Measurements from ENCODE around the gene PKD1L1.

DNA sequence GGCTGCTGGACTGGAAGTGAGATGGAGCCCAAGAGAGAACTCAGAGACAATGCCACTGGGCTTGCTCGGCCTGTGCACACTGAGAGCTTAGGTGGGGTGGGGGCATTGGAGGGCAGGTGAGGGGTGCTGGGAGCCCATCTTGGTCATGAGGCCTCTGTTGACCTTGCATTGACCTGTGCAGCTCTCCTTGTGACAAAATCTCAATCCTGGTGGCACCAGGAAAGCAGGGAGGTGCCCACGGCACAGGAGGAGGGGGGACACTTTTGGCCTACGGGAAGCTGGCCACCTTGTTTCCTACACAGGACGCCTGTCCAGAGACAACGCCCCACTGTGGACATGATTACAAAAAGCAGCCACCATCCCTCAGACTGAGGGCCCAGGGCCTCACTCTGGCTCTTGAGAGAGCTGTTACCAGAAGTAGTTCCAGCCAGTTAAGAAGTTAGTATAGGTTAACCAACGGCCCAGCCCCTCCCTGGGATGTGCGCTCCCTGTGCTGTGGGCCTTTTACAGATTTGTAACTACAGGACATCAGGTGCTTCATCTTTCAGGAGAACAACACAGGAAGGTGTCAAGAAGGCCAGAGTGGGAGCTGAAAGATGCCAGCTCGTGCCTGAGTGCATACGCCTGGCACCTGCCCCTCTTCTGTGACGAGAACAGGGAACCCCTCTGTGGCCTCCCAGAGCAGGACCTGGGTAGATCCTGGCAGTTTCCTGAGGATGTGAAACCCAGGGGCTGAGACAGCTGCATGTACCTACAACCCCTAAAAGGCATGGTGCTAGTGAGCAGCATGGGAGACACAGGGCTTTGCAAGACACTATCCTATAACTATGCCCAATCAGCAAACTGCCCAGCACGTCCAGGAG lies 10.3 kb downstream of the PKD1L1 start:
- TF ChIP-seq, protein P1, sequence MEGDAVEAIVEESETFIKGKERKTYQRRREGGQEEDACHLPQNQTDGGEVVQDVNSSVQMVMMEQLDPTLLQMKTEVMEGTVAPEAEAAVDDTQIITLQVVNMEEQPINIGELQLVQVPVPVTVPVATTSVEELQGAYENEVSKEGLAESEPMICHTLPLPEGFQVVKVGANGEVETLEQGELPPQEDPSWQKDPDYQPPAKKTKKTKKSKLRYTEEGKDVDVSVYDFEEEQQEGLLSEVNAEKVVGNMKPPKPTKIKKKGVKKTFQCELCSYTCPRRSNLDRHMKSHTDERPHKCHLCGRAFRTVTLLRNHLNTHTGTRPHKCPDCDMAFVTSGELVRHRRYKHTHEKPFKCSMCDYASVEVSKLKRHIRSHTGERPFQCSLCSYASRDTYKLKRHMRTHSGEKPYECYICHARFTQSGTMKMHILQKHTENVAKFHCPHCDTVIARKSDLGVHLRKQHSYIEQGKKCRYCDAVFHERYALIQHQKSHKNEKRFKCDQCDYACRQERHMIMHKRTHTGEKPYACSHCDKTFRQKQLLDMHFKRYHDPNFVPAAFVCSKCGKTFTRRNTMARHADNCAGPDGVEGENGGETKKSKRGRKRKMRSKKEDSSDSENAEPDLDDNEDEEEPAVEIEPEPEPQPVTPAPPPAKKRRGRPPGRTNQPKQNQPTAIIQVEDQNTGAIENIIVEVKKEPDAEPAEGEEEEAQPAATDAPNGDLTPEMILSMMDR (IDR thresholded peaks at IDR 0.05), result no peak
- TF ChIP-seq ESRRA (CRISPR knock-in tag; IDR thresholded peaks at IDR 0.05; ENCODE audit: borderline replicate concordance) (no peak), E2F4 (CRISPR knock-in tag; IDR thresholded peaks at IDR 0.05; ENCODE audit: borderline replicate concordance, low read depth) (no peak), USF1 (CRISPR knock-in tag; IDR thresholded peaks at IDR 0.05) (no peak), SMAD4 (CRISPR knock-in tag; IDR thresholded peaks at IDR 0.05) (no peak), GTF2I (CRISPR knock-in tag; conservative IDR thresholded peaks at IDR 0.05) (no peak), MXD4 (CRISPR knock-in tag; IDR thresholded peaks at IDR 0.05; ENCODE audit: borderline replicate concordance) (no peak)
- TF ChIP-seq, protein P2, sequence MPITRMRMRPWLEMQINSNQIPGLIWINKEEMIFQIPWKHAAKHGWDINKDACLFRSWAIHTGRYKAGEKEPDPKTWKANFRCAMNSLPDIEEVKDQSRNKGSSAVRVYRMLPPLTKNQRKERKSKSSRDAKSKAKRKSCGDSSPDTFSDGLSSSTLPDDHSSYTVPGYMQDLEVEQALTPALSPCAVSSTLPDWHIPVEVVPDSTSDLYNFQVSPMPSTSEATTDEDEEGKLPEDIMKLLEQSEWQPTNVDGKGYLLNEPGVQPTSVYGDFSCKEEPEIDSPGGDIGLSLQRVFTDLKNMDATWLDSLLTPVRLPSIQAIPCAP (CRISPR knock-in tag; IDR thresholded peaks at IDR 0.05), result no peak
- TF ChIP-seq, protein P3, sequence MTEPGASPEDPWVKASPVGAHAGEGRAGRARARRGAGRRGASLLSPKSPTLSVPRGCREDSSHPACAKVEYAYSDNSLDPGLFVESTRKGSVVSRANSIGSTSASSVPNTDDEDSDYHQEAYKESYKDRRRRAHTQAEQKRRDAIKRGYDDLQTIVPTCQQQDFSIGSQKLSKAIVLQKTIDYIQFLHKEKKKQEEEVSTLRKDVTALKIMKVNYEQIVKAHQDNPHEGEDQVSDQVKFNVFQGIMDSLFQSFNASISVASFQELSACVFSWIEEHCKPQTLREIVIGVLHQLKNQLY (CRISPR knock-in tag; IDR thresholded peaks at IDR 0.05), result no peak
